Natural killer cell (primary cell): ENCODE measurements around the gene CCNI. TPM values are rescaled to one million over a fixed set of nuclear protein-coding genes. Genes with fewer than 3 reads are reported as not detected.

ENCODE experiments used
- ATAC-seq, 3 donors: fragments of 150-1000 bp in 2 of 3; fragments of 200-7000 bp in 1 of 3; cut with Tn5 transposase; 1 replicate in 1 of 3; 2 replicates in 2 of 3; pipeline ENCODE4 v1.10.0; 2021; ENCODE audit warnings: mild to moderate bottlenecking in 2 of 3, moderate library complexity in 2 of 3
- DNase-seq, 2 donors: peaks; one replicate each; pipeline versions ENCODE4 v3.0.0 to v3.0.0-alpha.2; 2013 to 2021; ENCODE audit warnings: mixed read lengths in 1 of 2
- H3K27ac ChIP-seq: one replicate; pipeline ENCODE4 v1.5.1; 2013; ENCODE audit warnings: mild to moderate bottlenecking, low read length
- H3K27me3 ChIP-seq: one replicate; pipeline ENCODE4 v1.6.1; 2013; ENCODE audit warnings: low read length; ENCODE audit not compliant: control insufficient read depth, insufficient read depth
- H3K36me3 ChIP-seq: one replicate; pipeline ENCODE4 v1.6.1; 2013; ENCODE audit warnings: low read length; ENCODE audit not compliant: control insufficient read depth, insufficient read depth
- H3K4me1 ChIP-seq: one replicate; pipeline ENCODE4 v1.6.1; 2013; ENCODE audit warnings: low read length; ENCODE audit not compliant: control insufficient read depth, insufficient read depth
- H3K4me3 ChIP-seq: one replicate; pipeline ENCODE4 v1.5.1; 2013; ENCODE audit warnings: low read length
- H3K9me3 ChIP-seq: one replicate; pipeline ENCODE4 v1.6.1; 2013; ENCODE audit warnings: low read length; ENCODE audit not compliant: control insufficient read depth, insufficient read depth
- H3K27ac Mint-ChIP-seq, 2 donors: one replicate each; pipeline ENCODE4 v1.8.0; 2022; ENCODE audit warnings: mild to moderate bottlenecking in 2 of 2, mixed read lengths in 2 of 2, moderate library complexity in 1 of 2
- H3K27me3 Mint-ChIP-seq, 2 donors: one replicate each; pipeline ENCODE4 v1.8.0; 2022; ENCODE audit warnings: low read depth in 2 of 2, mixed read lengths in 2 of 2
- H3K36me3 Mint-ChIP-seq: one replicate; pipeline ENCODE4 v1.8.0; 2022; ENCODE audit warnings: mixed read lengths
- H3K4me1 Mint-ChIP-seq, 2 donors: one replicate each; pipeline ENCODE4 v1.8.0; 2022; ENCODE audit warnings: mixed read lengths in 2 of 2
- H3K4me3 Mint-ChIP-seq: one replicate; pipeline ENCODE4 v1.8.0; 2022; ENCODE audit warnings: mild to moderate bottlenecking, moderate library complexity, mixed read lengths
- H3K9me3 Mint-ChIP-seq, 2 donors: one replicate each; pipeline ENCODE4 v1.8.0; 2022; ENCODE audit warnings: mixed read lengths in 2 of 2
- WGBS: methylation state at CpG from one replicate; pipeline ENCODE4 v1.1.7; 2013; ENCODE audit warnings: missing lambda C conversion rate; ENCODE audit not compliant: insufficient coverage; 5-methylcytosine and 5-hydroxymethylcytosine counted together
- intact Hi-C: fragments of 100-400 bp; cut with micrococcal nuclease; formaldehyde crosslinking; loops from one replicate; pipeline ENCODE4 v1.14.2; 2022
- total RNA-seq, 4 donors: library from RNA; stranded (reverse); fragments of 120-200 nt in 1 of 4; gene quantifications; one replicate each; pipeline versions ENCODE4 v1.2.3 to v1.2.4, GENCODE V29; 2013 to 2022
- TF ChIP-seq, protein P1 (sequence below): fragments of 200-600 bp; IDR thresholded peaks from one replicate; pipeline ENCODE4 v1.8.0; 2022; ENCODE audit warnings: antibody characterized with exemption

The CCNI gene
- total RNA-seq, 3 donors from 2014 or later (not counting 1 experiment from before 2014, with no cell fraction given) = 243 to 266 (median 259) TPM

DNA sequence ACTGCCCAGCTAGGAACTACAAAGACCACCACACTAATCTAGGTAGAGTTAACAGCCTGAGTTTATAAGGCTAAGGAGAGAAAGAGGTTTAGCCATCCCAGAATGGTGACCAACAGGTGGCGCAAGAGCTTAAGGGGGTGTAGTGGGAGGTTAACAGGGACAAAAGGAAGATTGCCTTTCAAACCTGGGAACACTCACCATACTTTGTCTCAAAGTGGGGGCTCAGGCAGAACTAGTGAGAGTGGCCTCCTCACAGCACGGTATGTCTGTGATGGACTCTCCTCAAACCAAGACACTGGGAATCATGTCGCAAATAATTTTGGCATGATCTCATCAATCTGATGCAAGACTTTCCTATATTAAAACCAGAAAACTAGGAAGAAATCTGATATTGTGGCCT lies 23.4 kb downstream of the CCNI start:
- H3K4me3 ChIP-seq = no peak overlapping the region
- DNase-seq (peak; percentile 48 to 78), ATAC-seq (peak; percentile 41 to 75 (median 73))
- H3K4me3 Mint-ChIP-seq = no peak overlapping the region
- TF ChIP-seq, protein P1, sequence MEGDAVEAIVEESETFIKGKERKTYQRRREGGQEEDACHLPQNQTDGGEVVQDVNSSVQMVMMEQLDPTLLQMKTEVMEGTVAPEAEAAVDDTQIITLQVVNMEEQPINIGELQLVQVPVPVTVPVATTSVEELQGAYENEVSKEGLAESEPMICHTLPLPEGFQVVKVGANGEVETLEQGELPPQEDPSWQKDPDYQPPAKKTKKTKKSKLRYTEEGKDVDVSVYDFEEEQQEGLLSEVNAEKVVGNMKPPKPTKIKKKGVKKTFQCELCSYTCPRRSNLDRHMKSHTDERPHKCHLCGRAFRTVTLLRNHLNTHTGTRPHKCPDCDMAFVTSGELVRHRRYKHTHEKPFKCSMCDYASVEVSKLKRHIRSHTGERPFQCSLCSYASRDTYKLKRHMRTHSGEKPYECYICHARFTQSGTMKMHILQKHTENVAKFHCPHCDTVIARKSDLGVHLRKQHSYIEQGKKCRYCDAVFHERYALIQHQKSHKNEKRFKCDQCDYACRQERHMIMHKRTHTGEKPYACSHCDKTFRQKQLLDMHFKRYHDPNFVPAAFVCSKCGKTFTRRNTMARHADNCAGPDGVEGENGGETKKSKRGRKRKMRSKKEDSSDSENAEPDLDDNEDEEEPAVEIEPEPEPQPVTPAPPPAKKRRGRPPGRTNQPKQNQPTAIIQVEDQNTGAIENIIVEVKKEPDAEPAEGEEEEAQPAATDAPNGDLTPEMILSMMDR = peak; percentile 61
- no peaks in the 10 kb centered on the region for H3K9me3 Mint-ChIP-seq
- no peaks in the 10 kb centered on the region for H3K4me1 ChIP-seq
- H3K27ac Mint-ChIP-seq = peak overlapping the region in 1 of 2 donors; percentile 68
- peaks cover 8% of the 10 kb centered on the region for H3K36me3 Mint-ChIP-seq
- H3K27me3 ChIP-seq = no peaks in the 10 kb centered on the region
- peaks cover 0 to 4% of the 10 kb centered on the region in 2 donors for H3K4me1 Mint-ChIP-seq
- peaks cover 90% of the 10 kb centered on the region for H3K36me3 ChIP-seq
- no peaks in the 10 kb centered on the region for H3K9me3 ChIP-seq
- no peaks in the 10 kb centered on the region for H3K27me3 Mint-ChIP-seq
- WGBS = 100% methylated on average over 3 of the region's 3 CpGs
- intact Hi-C loops = loop anchor here (1.0 kb wide), 2 partner anchors 106 to 151 kb away; no protein-coding TSS in a partner anchor
- no peak overlapping the region for H3K27ac ChIP-seq

GRCh38 chr4:77050962-77051361 lies 24.8 kb downstream of the CCNI start:
- Histone ChIP-seq H3K27ac (no peak overlapping the region), H3K36me3 (peaks cover 87% of the 10 kb centered on the region), H3K4me1 (no peaks in the 10 kb centered on the region), H3K9me3 (no peaks in the 10 kb centered on the region), H3K4me3 (no peak overlapping the region), H3K27me3 (no peaks in the 10 kb centered on the region)
- WGBS = 97% methylated on average over 3 of the region's 3 CpGs
- intact Hi-C loops = no loop called here
- ATAC-seq (no peak), DNase-seq (no peak)
- Mint-ChIP-seq H3K9me3 (no peaks in the 10 kb centered on the region), H3K4me1 (peaks cover 4 to 6% of the 10 kb centered on the region in 2 donors), H3K27me3 (no peaks in the 10 kb centered on the region), H3K27ac (peak overlapping the region in 1 of 2 donors; percentile 19), H3K4me3 (no peak overlapping the region), H3K36me3 (peaks cover 14% of the 10 kb centered on the region)
- TF ChIP-seq, protein P1 = no peak

GRCh38 chr4:77047037-77047436 lies 28.8 kb downstream of the CCNI start:
- Mint-ChIP-seq H3K27ac (peak overlapping the region; percentile 62 to 69), H3K36me3 (peaks cover 14% of the 10 kb centered on the region), H3K4me3 (no peak overlapping the region), H3K27me3 (no peaks in the 10 kb centered on the region), H3K9me3 (no peaks in the 10 kb centered on the region), H3K4me1 (peaks cover 9 to 13% of the 10 kb centered on the region in 2 donors)
- Histone ChIP-seq H3K27ac (no peak overlapping the region), H3K4me1 (no peaks in the 10 kb centered on the region), H3K4me3 (no peak overlapping the region), H3K27me3 (no peaks in the 10 kb centered on the region), H3K9me3 (no peaks in the 10 kb centered on the region), H3K36me3 (peaks cover 51% of the 10 kb centered on the region)
- DNase-seq = peak in 1 of 2 donors; percentile 41
- TF ChIP-seq, protein P1 = peak; percentile 31
- intact Hi-C loops = no loop called here
- peak in 2 of 3 donors; percentile 38 to 73 for ATAC-seq

DNA sequence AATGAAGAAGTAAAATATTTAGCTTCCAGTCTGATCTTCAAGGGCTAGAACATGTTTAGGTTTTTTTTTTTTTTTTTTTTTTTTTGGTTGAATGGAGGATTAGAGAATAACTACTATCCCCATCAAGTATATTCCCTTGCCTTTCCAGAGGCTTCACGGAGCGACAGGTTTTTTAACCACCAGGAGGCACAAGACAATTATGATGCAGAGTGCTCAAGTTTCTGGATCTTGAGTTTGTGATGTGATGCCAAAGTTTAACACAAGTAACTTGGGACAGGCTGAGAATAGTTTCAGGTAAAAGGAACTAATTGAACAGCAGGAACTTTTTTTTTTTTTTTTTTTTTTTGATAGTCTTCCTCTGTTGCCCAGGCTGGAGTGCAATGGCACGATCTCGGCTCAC lies 30.3 kb downstream of the CCNI start:
- Mint-ChIP-seq H3K36me3 (peaks cover 14% of the 10 kb centered on the region), H3K4me1 (peaks cover 9 to 13% of the 10 kb centered on the region in 2 donors), H3K27me3 (no peaks in the 10 kb centered on the region), H3K9me3 (no peaks in the 10 kb centered on the region), H3K4me3 (no peak overlapping the region), H3K27ac (peak overlapping the region; percentile 64 to 69)
- Histone ChIP-seq H3K9me3 (no peaks in the 10 kb centered on the region), H3K27ac (no peak overlapping the region), H3K4me1 (no peaks in the 10 kb centered on the region), H3K4me3 (no peak overlapping the region), H3K36me3 (peaks cover 36% of the 10 kb centered on the region), H3K27me3 (no peaks in the 10 kb centered on the region)
- TF ChIP-seq, protein P1 = no peak
- no peak for DNase-seq
- ATAC-seq = no peak
- WGBS = 98% methylated on average over 4 of the region's 4 CpGs
- intact Hi-C loops = no loop called here
